GM19099 (cell line): ENCODE measurements around the gene ZNF423.

Experiments used
- POLR2A ChIP-seq: IDR thresholded peaks from 3 replicates; pipeline ENCODE4 v1.6.1; 2011; ENCODE audit warnings: low read depth; ENCODE audit not compliant: insufficient read length; ENCODE audit errors: extremely low read depth

The ZNF423 gene

GRCh38 chr16:49546735-49547134 lies 309.2 kb downstream of the ZNF423 start:
- no peak for TF ChIP-seq POLR2A

- TF ChIP-seq POLR2A = no peak
Observed at GRCh38 chr16:49545741-49546448, 310.0 kb downstream of the ZNF423 start.

GRCh38 chr16:49545243-49545642 lies 310.7 kb downstream of the ZNF423 start:
- no peak for TF ChIP-seq POLR2A

- no peak for TF ChIP-seq POLR2A
Observed at GRCh38 chr16:49544828-49545227, 311.1 kb downstream of the ZNF423 start.

GRCh38 chr16:49543631-49543946 lies 312.3 kb downstream of the ZNF423 start:
- no peak for TF ChIP-seq POLR2A

GRCh38 chr16:49542946-49543630 lies 312.8 kb downstream of the ZNF423 start:
- no peak for TF ChIP-seq POLR2A

- no peak for TF ChIP-seq POLR2A
Observed at GRCh38 chr16:49542391-49542891, 313.5 kb downstream of the ZNF423 start.

- no peak for TF ChIP-seq POLR2A
Observed at GRCh38 chr16:49540836-49541235, 315.1 kb downstream of the ZNF423 start.

GRCh38 chr16:49539758-49540157 lies 316.2 kb downstream of the ZNF423 start:
- no peak for TF ChIP-seq POLR2A

GRCh38 chr16:49537924-49538459 lies 317.9 kb downstream of the ZNF423 start:
- no peak for TF ChIP-seq POLR2A

GRCh38 chr16:49534901-49535610 lies 320.9 kb downstream of the ZNF423 start:
- no peak for TF ChIP-seq POLR2A

GRCh38 chr16:49533422-49533821 lies 322.5 kb downstream of the ZNF423 start:
- no peak for TF ChIP-seq POLR2A

- no peak for TF ChIP-seq POLR2A
Observed at GRCh38 chr16:49532873-49533272, 323.0 kb downstream of the ZNF423 start.

GRCh38 chr16:49531931-49532840 lies 323.7 kb downstream of the ZNF423 start:
- no peak for TF ChIP-seq POLR2A
